Transverse colon (tissue), 3 donors: Measurements from ENCODE around the gene HS3ST4.

Experiments
- CTCF ChIP-seq, 5 experiments: fragments of 200-600 bp in 3 of 5; fragments of 450-650 bp in 2 of 5; sonication (generic) in 3 of 5; IDR thresholded peaks; 1 replicate in 2 of 5; 2 replicates in 3 of 5; pipeline ENCODE4 v1.5.1; 2016 to 2017; ENCODE audit warnings: antibody characterized with exemption in 5 of 5, inconsistent platforms in 3 of 5, mild to moderate bottlenecking in 2 of 5, moderate library complexity in 1 of 5
- POLR2A ChIP-seq: fragments of 450-650 bp; IDR thresholded peaks from one replicate; pipeline ENCODE4 v1.6.1; 2016; ENCODE audit warnings: antibody characterized with exemption, mild to moderate bottlenecking, moderate library complexity

- no peak for TF ChIP-seq POLR2A
- TF ChIP-seq CTCF (IDR thresholded peaks at IDR 0.05) = no peak
Measured at GRCh38 chr16:25786748-25787147, 95.0 kb downstream of the HS3ST4 start.
